Effector CD8-positive, alpha-beta T cell (primary cell): ENCODE data around the gene MPP4.

ENCODE experiments used
- DNase-seq: peaks from one replicate; lab custom pipeline; 2025; lab: John Stamatoyannopoulos, UW

MPP4 gene

GRCh38 chr2:201622306-201622970, 76.0 kb downstream of the MPP4 start:
- no peak for DNase-seq

- no peak for DNase-seq
These were observed 77.0 kb downstream of the MPP4 start for GRCh38 chr2:201621293-201621999.

- no peak for DNase-seq
These were observed 79.4 kb downstream of the MPP4 start for GRCh38 chr2:201618744-201619662.

- no peak for DNase-seq
These were observed 90.4 kb downstream of the MPP4 start for GRCh38 chr2:201608021-201608420.

GRCh38 chr2:201607568-201607967, 90.9 kb downstream of the MPP4 start:
- no peak for DNase-seq

GRCh38 chr2:201600906-201601305, 97.5 kb downstream of the MPP4 start:
- DNase-seq, result no peak

- no peak for DNase-seq
These were observed 101.0 kb downstream of the MPP4 start for GRCh38 chr2:201597397-201597796.
